ENCODE measurements around the gene MGMT.

The MGMT gene

DNA sequence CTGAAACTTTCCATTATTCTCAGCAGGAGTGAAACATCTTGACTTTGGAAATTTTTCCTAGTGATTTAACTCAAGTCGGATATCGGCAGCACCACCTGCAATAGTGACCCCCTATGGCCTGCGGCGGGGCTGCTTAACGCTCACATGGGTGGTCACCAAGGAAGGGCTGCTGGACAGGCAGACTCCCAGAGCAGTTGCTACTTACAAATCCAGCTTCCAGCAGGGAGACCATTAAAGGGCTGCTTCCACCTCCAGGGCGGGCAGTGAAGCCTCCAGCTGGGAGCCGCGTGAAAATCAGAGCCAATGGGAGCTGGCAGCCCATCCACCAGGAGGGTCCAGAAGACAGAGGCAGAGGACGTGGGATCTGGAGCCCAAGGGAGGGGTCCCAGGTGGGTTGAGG lies 122.5 kb downstream of the MGMT start:
- DNase-seq (ENCODE audit: low read depth), result no peak
- no peak overlapping the region for H3K4me3 ChIP-seq (ENCODE audit: low read depth, low read length)
- TF ChIP-seq CTCF (IDR thresholded peaks at IDR 0.05; ENCODE audit: low read depth, low read length, missing control alignments), result no peak
- in situ Hi-C loops (cut with HindIII; ENCODE audit: low sequenced_read_pairs), result no loop called here

- no peak for DNase-seq (ENCODE audit: low read depth)
- no peak overlapping the region for H3K4me3 ChIP-seq (ENCODE audit: low read depth, low read length)
- no peak for TF ChIP-seq CTCF (IDR thresholded peaks at IDR 0.05; ENCODE audit: low read depth, low read length, missing control alignments)
- in situ Hi-C loops (cut with HindIII; ENCODE audit: low sequenced_read_pairs), result no loop called here
These were observed 126.9 kb downstream of the MGMT start for GRCh38 chr10:129593953-129594352.

DNA sequence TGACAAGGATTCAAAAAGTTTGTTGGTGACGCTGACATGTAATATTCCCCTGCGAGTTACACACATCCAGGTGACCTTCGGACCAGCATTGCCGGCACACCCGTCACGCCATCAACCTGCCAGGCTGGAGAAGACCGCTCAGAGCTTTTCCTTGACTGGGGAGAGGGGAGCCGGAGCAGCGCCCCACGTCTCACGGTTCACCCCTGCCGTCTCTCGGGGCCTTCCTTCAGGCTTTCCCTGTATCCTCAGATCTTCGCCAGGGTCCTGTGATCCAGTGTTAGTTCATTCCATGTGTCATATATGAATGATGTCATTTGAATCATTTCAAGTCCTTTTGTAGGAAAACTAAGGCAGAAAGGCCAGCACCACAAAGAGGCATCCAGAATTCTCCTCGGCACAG lies 127.8 kb downstream of the MGMT start:
- no peak overlapping the region for H3K4me3 ChIP-seq (ENCODE audit: low read depth, low read length)
- no peak for DNase-seq (ENCODE audit: low read depth)
- in situ Hi-C loops (cut with HindIII; ENCODE audit: low sequenced_read_pairs), result no loop called here
- no peak for TF ChIP-seq CTCF (IDR thresholded peaks at IDR 0.05; ENCODE audit: low read depth, low read length, missing control alignments)

DNA sequence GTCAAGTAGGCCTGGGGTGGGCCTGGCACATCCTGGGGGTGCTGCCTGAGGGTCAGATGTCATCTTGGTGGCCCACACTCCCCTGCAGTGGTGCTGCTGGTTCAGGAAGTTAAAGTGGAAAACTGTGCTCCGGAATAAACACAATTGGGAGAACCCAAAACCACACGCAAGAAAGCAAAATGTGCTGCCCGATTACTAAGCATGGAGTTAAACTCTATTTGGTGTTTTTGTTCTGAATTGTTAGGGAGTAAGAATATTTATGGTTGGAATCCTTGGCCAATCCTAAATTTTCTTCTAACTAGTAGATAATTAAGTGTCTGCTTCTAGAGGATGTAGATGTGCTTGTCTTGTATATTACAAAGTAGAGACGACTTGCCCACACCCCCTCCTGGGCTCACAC lies 131.4 kb downstream of the MGMT start:
- in situ Hi-C loops (cut with HindIII; ENCODE audit: low sequenced_read_pairs), result no loop called here
- TF ChIP-seq CTCF (IDR thresholded peaks at IDR 0.05; ENCODE audit: low read depth, low read length, missing control alignments), result no peak
- H3K4me3 ChIP-seq (ENCODE audit: low read depth, low read length), result no peak overlapping the region
- no peak for DNase-seq (ENCODE audit: low read depth)

DNA sequence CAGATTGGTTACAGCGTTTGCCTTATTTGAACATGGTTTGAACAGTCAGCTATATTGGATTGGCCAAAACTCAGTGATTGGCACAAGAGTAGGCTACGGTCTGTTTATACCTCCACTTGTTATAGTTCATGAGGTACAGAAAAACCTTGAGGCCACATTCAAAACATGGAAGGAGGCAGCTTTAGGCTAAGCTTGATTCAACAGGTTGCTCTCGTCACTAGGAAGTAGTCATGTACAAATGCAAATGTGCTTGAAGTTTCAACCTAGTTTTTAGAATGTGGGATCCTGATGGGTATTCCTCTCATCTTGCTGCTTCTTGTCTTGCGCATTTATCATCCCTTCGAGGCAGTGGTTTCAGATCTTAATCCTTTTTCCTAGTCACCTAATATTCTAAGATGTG lies 132.1 kb downstream of the MGMT start:
- in situ Hi-C loops (cut with HindIII; ENCODE audit: low sequenced_read_pairs), result no loop called here

GRCh38 chr10:129601737-129602136 lies 134.7 kb downstream of the MGMT start:
- DNase-seq (ENCODE audit: low read depth), result no peak
- in situ Hi-C loops (cut with HindIII; ENCODE audit: low sequenced_read_pairs), result no loop called here
- H3K4me3 ChIP-seq (ENCODE audit: low read depth, low read length), result no peak overlapping the region
- TF ChIP-seq CTCF (IDR thresholded peaks at IDR 0.05; ENCODE audit: low read depth, low read length, missing control alignments), result no peak

More for the DNA sequence above, 132.1 kb downstream of the MGMT start:
- no peak for DNase-seq (ENCODE audit: low read depth)
- TF ChIP-seq CTCF (IDR thresholded peaks at IDR 0.05; ENCODE audit: low read depth, low read length, missing control alignments), result no peak
- H3K4me3 ChIP-seq (ENCODE audit: low read depth, low read length), result no peak overlapping the region
